ENCODE data around the gene ARPP19.
"Not testable (repeated sequence)": the region's sequence is repeated elsewhere in the genome, so short reads cannot be mapped to it uniquely, and the experiment has no call there.

ARPP19 gene

DNA sequence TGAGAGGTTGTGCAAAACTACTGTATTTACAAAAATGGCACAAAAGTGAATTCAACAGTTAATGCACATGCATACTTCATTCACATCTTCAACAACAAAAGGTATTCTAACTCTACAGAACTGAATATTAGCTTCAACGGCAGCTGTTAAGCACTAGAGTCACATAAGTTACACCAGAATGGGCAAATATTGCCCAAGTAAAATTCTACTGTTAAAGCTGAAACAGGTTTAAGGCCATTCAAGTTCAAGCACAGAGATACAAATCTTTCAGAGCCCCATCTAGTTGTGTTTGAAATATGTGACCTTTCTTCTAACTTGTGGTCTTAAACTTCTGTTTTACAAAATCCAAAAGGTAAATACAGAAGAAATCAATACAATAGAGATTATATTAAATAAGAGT, 17.6 kb downstream of the ARPP19 start:
- not testable (repeated sequence) for DNase-seq

DNA sequence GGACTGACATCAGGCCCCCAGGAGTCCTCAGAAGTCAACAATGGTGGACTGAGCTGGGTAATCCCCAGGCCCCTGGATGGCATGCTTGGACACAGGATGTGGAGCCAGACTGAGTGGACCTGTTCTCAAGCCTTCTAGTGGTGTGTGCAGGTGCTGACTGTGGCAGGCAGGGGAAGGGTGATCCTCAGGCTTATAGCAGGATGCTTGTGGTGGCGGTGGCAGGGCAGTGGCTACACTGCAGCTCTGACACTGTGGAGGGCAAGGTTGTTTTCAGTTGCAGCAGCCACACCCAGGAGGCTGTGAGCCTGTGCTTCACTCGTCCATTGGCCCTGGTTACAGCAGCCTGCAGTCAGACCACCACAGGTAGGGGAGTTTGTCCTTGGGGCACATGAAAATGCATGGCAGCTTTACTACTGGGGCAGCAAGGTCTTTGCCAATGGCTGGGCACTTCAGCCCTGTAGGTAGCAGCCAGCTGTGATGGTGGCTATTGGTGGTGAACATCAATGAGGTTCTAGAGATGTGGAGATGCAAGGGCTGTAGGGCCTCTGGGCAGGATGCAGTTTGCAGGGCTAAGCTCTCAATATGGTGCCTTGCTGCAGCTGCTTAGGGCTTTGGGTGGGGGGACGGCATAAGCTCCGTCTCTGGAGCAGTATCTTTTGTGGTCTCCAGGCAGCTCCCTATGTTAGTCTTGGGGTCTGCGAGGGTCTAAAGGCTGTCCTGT, 22.6 kb downstream of the ARPP19 start:
- no peak for DNase-seq

DNA sequence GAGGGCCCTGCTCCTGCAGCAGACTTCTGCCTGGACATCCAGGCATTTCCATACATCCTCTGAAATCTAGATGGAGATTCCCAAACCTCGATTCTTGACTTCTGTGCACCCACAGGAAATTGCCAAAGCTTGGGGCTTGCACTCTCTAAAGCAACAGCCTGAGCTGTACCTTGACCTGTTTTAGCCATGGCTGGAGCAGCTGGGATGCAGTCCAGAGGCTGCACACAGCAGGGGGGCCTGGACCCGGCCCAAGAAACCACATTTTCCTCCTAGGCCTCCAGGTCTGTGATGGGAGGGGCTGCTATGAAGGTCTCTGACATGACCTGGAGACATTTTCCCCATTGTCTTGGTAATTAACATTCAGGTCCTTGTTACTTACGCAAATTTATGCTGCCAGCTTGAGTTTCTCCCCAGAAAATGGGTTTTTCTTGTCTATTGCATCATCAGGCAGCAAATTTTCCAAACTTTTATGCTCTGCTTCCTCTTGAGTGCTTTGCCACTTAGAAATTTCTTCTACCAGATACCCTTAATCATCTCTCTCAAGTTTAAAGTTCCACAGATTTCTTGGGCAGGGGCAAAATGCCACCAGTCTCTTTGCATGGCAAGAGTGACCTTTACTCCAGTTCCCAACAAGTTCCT, 28.3 kb downstream of the ARPP19 start:
- DNase-seq = no peak

DNA sequence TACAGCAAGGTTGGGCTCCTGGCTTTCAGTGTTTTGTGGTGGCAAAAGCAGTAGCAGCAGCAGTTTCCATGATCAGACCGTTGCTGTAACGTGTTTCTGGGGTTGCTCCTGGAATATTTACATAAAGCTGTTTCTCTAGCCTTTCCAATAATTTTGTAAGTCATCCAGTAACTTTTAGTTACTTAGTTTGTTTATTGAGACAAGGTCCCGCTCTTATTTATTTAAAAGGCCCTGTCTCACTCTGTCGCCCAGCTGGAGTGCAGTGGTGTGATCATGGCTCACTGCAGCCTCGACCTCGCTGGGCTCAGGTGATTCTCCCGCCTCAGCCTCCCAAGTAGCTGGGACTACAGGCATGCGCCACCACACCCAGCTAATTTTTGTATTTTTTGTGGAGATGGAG, 31.4 kb downstream of the ARPP19 start:
- DNase-seq = no peak

DNA sequence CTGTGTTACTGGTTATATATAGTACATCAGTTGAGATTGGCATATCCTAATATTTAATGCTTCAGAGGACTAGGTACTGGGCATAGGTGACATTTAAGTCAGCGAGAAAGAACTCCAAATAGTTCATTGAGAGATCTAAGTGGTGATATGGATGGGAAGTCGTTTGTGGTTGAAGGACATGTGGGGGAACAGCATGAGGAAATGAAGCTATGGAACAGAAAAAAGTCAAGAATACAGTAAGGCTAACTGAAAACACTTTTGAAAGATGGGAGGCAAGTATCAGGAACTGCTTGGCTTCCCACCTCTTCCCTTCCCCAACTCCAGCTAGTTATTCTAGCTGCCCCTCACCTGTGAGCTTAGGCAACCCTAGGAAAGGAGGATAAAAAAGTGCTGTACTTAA, 36.4 kb downstream of the ARPP19 start:
- DNase-seq = no peak

DNA sequence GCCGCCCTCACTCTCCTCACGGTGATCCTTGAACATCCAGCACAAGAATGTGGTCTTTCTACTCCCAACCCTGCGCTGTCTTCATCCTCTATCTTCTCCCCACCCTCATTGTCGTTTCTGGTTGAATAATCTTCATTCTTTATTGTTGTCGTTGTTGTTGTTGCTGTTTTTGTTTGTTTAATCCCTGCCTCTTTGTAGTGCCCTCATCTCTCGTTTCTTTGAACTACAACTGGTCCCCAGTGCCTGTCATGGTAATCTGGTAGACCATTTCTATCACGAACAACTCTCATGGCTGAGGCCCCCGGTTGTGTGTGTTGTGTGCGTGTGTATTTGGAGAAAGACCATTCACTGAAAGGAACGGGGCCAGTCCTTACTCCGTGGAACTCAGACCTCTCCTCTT, 38.9 kb downstream of the ARPP19 start:
- DNase-seq = no peak

DNA sequence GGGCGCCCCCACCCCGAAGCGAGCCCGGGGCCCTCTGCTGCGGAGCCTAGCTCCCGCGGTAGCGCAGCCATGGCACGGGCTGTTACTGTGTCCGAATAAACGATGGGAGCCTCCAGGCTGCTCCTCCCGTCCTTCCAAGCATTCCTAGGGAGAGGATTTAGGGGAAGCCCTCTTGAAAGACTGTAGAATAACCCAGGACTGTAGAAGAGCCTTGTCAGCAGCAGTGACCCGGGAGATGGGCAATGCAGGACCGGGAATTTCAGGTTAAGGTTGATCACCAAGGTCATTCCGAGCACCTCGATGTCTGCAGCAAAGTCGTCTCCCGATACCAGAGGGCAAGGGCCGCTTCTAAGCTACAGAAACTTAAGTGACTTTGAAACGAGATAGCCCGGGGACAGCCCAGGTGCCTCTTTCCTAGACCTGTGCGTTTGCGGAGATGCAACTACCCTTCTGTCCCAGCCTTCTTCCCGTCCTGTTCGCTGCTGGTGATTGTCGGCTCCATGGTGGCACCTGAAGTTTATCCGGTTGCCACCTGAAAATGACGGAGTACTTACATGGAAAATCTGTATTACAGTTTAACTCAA, 39.4 kb downstream of the ARPP19 start:
- DNase-seq = peak in 2 of 6 experiments; percentile 3 to 26

DNA sequence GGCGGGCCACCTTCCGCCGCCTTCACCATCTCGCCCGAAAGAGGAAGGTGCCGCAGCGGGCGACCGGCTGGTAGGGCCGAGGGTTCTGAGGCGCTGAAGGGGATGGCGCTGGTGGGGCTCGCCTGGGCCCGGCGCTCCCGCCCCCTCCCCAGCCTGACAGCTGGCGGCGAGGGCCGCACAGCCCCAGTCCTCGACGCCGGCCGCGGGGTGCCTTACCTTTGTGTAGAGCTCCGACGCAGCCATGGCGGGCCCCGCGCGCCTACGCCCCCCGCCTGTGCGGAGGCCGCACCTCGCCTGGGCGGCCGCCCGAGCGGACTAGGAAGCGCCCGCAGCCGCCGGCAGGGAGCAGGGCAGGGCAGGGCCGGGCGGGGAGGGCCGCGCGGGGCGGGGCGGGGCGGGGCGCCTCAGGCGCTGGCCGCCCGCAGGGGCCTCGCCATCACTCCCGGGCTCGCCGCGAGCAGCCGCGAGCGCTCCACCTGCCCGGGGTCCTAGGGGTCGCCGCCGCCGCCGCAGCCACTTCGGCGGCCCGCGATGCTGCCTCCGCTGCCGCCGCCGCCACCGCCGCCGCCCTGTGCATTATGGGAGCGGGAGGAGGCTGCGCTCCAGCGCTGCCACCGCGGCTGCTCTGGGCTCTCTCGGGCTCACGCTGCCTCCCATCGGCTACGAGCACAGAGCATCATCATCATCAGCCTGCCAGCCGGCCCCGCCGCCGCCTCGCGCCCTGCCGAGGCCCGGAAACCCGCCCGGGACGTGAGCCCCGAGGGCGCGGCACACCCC, 40.1 kb downstream of the ARPP19 start, which contains the start of gene MYO5A:
MYO5A (minus strand) TSS at position 317 of the 777 bp plus-strand sequence; CDS start at position 243, 74 bp downstream.
- peak; percentile 54 to 79 (median 69) for DNase-seq

DNA sequence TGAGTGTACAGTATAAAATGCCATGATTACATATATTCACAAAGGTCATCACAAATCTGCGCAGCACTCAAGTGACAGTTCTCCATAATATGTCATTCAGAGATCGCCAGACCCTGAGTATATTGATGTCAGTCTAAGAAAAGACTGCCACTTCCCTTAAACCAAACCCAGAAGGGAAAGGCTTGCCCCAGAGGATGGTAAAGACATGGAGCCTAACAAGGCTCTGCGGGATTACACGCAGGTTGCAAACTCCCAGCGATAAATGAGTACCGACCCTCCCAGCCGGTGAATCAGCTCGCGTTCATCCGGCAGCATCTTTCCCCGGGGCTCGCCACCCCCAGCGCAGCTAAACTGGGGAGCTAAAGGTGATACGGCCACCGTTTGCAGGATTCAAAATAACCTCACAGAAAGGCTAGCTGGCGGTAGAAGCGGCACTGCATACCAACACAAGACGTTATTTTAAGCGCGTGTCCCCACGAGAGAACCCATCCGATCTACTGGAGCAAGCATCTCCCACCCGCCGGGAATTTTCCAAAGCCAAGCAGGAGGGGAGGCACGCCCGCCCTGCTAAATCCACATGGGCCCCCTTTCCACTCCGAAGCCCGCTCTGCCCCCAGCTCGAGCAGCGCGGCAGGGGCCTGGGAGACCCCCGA, 40.8 kb downstream of the ARPP19 start:
- DNase-seq = peak in 5 of 6 experiments; percentile 7 to 57 (median 30)

DNA sequence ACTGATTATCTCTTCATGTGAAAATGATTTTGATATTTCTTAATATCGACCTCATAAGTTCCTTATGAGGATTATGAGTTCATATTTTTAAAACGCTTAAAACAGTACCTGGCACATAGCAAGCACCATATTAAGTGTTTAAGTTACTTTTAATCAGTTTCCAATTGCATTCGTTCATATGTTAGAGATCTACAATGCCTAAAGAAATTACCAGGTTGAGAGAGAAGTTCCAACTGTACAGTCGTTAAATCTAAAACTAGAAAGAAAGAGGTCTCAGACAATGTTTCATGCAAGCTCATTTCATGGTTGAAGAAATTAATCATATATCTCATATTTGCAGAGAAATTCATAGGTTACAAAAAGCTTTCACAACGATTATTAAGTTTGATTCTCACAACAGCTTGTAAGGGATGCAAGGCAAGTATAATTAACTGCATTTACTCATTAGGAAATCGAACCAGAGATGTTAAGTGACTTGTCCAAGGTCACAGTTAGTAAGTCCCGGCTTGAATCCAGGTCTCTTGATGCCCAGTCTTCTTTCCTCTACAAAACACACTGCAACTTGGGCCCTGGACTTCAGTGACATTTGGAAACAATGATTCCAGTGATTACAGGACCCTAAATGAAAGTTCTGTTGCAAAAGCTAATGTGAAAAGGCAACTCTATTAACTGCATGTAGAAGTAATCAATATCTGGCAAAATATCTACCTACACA, 41.5 kb downstream of the ARPP19 start:
- no peak for DNase-seq

DNA sequence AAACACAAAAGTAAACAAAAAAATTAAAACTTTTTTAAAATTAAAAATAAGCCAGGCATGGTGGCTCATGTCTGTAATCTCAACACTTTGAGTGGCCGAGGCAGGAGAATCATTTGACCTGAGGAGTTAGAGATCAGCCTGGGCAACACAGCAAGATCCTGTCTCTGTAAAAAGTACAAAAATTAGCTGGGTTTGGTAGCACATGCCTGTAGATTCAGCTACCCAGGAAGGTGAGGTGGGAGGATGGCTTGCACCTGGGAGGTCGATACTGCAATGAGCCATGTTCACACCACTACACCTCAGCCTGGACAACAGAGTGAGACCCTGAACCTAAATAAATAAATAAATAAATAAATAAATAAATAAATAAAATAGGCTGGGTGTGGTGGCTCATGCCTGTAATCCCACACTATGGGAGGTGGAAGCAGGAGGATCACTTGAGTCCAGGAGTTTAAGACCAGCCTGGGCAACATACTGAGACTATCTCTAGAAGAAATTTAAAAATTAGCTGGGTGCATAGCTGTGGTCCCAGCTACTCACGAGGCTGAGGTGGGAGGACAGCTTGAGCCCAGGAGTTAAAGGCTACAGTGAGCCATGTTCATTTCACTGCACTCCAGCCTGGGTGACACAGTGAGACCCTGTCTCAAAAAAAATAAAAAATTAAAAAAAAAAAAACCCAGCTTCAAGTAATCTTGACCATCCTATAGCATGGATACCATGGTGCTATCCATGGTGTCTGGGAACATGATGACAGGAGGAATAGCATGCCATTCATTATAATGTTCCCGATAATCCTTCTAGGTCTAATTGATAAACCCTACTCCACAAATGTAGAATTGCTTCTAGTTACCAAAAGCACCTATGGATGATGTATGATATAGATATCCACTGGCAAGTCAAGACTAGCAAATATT, 44.4 kb downstream of the ARPP19 start:
- DNase-seq = no peak

DNA sequence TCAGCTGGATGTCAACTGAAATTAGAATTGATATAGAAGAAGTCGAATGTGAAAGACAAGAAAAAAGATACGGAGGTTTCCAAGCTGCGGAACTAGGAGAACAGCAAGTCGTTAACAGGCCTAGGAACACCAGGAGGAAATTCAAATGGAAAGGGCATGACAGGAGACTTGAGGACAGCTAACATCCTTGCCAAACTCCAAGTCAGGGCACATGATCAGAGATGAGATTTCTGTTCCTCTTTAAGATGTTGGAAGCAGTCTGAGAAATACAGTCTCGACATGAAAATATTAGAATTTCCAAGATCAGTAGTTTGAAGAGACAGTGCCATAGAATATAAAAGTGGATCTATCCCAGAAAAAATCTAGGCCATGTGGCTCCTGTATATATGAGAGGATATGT, 45.2 kb downstream of the ARPP19 start:
- DNase-seq = no peak

DNA sequence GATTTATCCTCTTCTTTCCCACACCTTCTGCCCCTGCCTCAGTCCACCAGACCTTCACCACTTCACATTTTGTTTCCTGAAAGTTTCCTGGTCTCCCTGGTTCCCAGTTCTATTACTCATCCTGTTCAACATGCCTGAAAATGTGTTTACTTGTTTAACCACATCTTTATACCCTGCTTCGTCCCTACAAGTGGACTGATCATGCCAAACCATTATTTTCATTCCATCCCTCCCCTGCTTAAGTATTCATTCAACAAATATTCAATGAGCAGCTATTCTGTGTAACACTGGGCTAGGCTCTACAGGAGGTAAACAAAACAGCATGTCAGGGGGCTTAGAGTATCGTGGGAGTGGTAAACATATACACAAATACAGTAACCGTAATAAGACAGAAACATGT, 45.6 kb downstream of the ARPP19 start:
- no peak for DNase-seq

DNA sequence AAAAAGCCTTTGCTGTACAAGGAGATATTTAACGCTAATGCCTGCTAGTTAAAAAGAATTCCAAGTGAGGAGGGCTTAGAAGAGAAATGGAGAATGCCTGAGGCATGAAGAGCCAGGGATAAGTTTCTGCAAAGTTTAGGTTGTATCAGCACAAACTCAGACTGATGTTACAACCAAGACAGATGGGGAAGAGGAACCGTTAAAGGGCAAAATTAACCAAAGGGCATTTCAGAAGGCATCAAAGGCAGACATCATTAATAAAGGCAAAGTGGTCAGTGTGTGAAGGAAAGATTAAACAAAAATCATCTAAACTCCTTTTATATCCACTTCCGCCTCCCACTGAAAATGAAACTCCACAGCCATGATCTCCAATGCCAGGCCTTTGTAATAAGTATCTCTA, 47.1 kb downstream of the ARPP19 start:
- DNase-seq = no peak

DNA sequence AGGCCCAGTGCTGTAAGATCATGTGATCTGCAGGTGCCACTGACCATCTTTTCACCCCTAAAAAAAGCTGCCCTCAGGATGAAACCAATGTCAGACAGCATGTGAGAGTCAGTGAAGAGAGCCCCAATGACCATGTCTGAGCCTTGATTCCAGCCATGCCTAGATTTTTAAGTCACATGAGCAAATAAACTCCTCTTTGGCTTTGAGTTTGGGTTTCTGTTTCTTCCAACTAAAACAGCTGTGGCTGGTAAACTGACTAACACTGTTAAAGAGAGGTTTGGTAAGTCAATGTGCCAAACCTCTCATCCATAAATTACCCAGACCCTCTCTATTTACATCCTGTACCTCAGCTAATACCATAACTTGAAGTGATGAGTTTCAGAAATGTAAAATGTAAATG, 48.4 kb downstream of the ARPP19 start:
- no peak for DNase-seq

DNA sequence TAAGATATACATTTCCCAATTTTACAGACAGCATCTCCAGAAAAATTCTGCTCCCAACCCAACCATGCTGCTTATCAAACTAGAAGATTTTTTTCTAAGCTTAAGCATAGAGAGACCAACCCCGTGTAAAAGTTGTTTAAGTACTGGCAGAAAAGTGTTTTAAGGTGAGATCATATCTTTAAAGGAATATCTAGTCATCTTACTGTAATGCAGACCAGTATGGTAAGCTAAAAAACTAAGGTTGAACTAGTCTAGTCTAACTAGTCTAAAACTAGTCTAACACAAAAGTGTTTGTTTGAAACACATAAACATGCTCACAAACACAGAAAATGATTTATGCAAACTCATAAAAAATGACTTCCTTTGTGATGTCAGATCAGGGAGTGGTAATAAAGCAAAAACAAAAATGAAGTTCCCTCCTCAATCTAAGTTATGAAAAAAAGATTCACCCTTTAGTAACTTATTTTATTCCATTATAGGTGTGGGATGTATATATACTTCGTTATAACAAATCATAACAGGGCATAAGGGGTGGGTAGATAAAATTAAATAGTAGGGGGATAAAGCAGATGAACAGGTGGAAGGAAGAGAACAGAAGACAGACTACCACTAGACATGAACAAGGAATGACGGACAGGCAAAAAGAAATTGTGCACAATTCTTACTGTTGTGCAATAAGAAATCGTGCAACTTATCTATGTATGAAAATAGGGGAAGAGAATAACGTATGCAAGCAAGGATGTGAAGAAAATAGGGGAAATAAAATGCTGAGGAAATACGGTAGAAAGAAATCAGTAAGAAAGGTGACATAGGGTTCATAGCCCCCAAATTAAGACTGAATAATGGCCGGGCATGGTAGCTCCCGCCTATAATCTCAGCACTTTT, 50.1 kb downstream of the ARPP19 start:
- no peak for DNase-seq

DNA sequence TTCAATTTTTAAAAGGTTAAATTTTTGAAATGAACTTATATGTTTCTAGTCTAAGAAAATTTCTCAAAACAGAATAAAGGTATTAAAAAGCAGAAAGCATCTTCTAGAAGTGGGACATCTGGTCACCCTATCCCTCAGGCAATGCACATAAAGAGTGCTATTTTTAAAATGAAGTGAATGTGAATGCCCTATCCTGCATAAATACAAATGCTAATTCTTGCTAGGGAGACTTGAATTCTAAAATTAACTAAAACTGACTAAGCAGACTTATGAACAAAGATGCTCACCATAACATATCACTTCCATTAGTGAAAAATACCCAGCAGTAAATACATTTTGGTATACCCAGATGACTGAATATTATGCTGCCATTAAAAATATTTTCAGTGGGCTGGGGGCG, 51.8 kb downstream of the ARPP19 start:
- DNase-seq = no peak

DNA sequence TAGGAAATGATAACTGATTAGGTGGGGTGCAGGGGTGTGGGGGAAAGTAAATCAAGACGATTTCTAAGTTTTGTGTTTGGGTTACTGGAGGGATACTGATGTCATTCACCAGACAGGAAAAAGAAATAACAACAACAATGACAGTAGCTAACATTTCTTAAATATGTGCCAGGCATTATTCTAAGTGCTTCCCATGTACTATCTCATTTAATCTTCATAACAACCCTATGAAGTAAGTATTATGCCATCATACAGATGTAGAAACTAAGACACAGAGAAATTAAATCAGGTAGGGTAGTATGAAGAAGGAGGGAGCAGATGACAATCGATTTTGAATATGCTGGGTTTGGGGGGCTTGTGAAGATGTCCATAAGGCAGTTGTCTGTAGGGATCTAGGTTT, 53.5 kb downstream of the ARPP19 start:
- no peak for DNase-seq

DNA sequence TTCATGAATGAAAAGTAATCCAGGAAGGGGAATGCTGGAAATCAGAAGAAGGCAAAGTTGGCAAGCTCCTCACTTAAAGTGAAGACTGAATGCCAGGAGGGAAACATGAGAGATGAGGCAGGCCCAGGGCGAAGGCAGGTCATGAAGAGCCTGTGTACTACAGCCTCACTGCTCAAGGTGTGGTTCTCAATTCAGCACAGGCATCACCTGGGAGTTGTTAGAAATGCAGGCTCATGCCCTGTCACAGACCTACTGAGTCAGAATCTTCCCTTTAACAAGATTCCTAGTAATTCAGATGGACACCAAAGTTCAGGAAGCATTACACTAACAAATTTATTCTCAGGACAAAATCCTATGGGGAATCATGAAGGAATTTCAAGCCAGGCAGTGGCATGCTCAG, 54.3 kb downstream of the ARPP19 start:
- DNase-seq = no peak

DNA sequence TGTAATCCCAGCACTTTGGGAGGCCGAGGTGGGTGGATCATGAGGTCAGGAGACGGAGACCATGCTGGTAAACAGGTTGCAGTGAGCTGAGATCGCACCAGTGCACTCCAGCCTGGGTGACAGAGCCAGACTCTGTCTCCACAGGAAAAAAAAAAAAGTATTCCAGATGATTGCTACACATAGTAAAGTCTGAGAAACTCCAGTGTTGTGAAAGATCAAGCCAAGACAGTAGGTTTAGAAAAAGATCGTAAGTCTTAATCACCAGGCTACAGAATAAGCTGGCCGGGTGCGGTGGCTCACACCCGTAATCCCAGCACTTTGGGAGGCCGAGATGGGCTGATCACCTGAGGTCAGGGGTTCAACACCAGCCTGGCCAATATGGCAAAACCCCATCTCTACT, 56.0 kb downstream of the ARPP19 start:
- DNase-seq = not testable (repeated sequence)

All from stimulated activated naive CD4-positive, alpha-beta T cell (primary cell).